Parathyroid adenoma (tissue), 2 donors: ENCODE data around the gene EIF2B4.

Source experiments
- H2AFZ ChIP-seq: fragments of 300-600 bp; sonication (generic); one replicate; pipeline ENCODE4 v1.7.0; 2017; ENCODE audit warnings: antibody characterized with exemption, mild to moderate bottlenecking
- H3K27ac ChIP-seq: fragments of 300-600 bp; sonication (generic); one replicate; pipeline ENCODE4 v1.7.0; 2017
- H3K27me3 ChIP-seq: fragments of 300-600 bp; sonication (generic); one replicate; pipeline ENCODE4 v1.7.0; 2017; ENCODE audit warnings: low read length; ENCODE audit not compliant: control insufficient read depth, insufficient read depth
- H3K36me3 ChIP-seq: fragments of 300-600 bp; sonication (generic); one replicate; pipeline ENCODE4 v1.7.0; 2017; ENCODE audit warnings: low read length; ENCODE audit not compliant: control insufficient read depth, insufficient read depth
- H3K4me1 ChIP-seq: fragments of 300-600 bp; sonication (generic); one replicate; pipeline ENCODE4 v1.7.0; 2017; ENCODE audit warnings: control low read depth
- H3K4me2 ChIP-seq: fragments of 300-600 bp; sonication (generic); one replicate; pipeline ENCODE4 v1.7.0; 2017; ENCODE audit warnings: low read length
- H3K4me3 ChIP-seq: fragments of 300-600 bp; sonication (generic); one replicate; pipeline ENCODE4 v1.7.0; 2017; ENCODE audit warnings: low read depth, low read length
- H3K79me2 ChIP-seq: fragments of 300-600 bp; sonication (generic); one replicate; pipeline ENCODE4 v1.7.0; 2017; ENCODE audit warnings: control low read depth
- H3K9ac ChIP-seq: fragments of 300-600 bp; sonication (generic); one replicate; pipeline ENCODE4 v1.7.0; 2017; ENCODE audit warnings: mild to moderate bottlenecking
- H3K9me3 ChIP-seq: fragments of 300-600 bp; sonication (generic); one replicate; pipeline ENCODE4 v1.7.0; 2017; ENCODE audit warnings: low read length; ENCODE audit not compliant: control insufficient read depth
- TF ChIP-seq, protein P1 (sequence below): fragments of 300-600 bp; sonication (generic); IDR thresholded peaks from one replicate; pipeline ENCODE4 v1.7.0; 2017; ENCODE audit warnings: antibody characterized with exemption, mild to moderate bottlenecking
- donor health status: primary hyperparathyroidism.

The EIF2B4 gene

GRCh38 chr2:27347641-27348040, 22.5 kb downstream of the EIF2B4 start:
- Histone ChIP-seq H3K27me3 (no peaks in the 10 kb centered on the region), H3K4me1 (no peaks in the 10 kb centered on the region), H3K4me2 (no peak overlapping the region), H3K27ac (no peak overlapping the region), H3K9me3 (no peaks in the 10 kb centered on the region), H3K36me3 (no peaks in the 10 kb centered on the region), H3K4me3 (no peak overlapping the region), H3K9ac (no peak overlapping the region), H2AFZ (no peak overlapping the region), H3K79me2 (peaks cover 61% of the 10 kb centered on the region)
- TF ChIP-seq, protein P1, sequence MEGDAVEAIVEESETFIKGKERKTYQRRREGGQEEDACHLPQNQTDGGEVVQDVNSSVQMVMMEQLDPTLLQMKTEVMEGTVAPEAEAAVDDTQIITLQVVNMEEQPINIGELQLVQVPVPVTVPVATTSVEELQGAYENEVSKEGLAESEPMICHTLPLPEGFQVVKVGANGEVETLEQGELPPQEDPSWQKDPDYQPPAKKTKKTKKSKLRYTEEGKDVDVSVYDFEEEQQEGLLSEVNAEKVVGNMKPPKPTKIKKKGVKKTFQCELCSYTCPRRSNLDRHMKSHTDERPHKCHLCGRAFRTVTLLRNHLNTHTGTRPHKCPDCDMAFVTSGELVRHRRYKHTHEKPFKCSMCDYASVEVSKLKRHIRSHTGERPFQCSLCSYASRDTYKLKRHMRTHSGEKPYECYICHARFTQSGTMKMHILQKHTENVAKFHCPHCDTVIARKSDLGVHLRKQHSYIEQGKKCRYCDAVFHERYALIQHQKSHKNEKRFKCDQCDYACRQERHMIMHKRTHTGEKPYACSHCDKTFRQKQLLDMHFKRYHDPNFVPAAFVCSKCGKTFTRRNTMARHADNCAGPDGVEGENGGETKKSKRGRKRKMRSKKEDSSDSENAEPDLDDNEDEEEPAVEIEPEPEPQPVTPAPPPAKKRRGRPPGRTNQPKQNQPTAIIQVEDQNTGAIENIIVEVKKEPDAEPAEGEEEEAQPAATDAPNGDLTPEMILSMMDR = no peak

GRCh38 chr2:27336173-27336572, 34.0 kb downstream of the EIF2B4 start:
- H3K36me3 ChIP-seq = no peaks in the 10 kb centered on the region
- H3K9me3 ChIP-seq = no peaks in the 10 kb centered on the region
- no peak overlapping the region for H3K27ac ChIP-seq
- H3K27me3 ChIP-seq = no peaks in the 10 kb centered on the region
- H3K4me3 ChIP-seq = no peak overlapping the region
- no peaks in the 10 kb centered on the region for H3K4me1 ChIP-seq
- H2AFZ ChIP-seq = no peak overlapping the region
- H3K79me2 ChIP-seq = no peaks in the 10 kb centered on the region
- no peak overlapping the region for H3K9ac ChIP-seq
- TF ChIP-seq, protein P1 = no peak
- no peak overlapping the region for H3K4me2 ChIP-seq

- Histone ChIP-seq H2AFZ (no peak overlapping the region), H3K27ac (no peak overlapping the region), H3K36me3 (no peaks in the 10 kb centered on the region), H3K4me1 (no peaks in the 10 kb centered on the region), H3K4me3 (no peak overlapping the region), H3K9ac (no peak overlapping the region), H3K4me2 (no peak overlapping the region), H3K79me2 (no peaks in the 10 kb centered on the region), H3K27me3 (no peaks in the 10 kb centered on the region), H3K9me3 (no peaks in the 10 kb centered on the region)
- TF ChIP-seq, protein P1 = no peak
Measured at GRCh38 chr2:27335311-27335710, 34.8 kb downstream of the EIF2B4 start.

- no peaks in the 10 kb centered on the region for H3K36me3 ChIP-seq
- no peak overlapping the region for H3K4me2 ChIP-seq
- no peaks in the 10 kb centered on the region for H3K9me3 ChIP-seq
- H3K27me3 ChIP-seq = no peaks in the 10 kb centered on the region
- TF ChIP-seq, protein P1 = no peak
- no peak overlapping the region for H3K4me3 ChIP-seq
- H3K79me2 ChIP-seq = no peaks in the 10 kb centered on the region
- H3K9ac ChIP-seq = no peak overlapping the region
- H3K27ac ChIP-seq = no peak overlapping the region
- H3K4me1 ChIP-seq = peaks cover 18% of the 10 kb centered on the region
- H2AFZ ChIP-seq = no peak overlapping the region
Measured at GRCh38 chr2:27324720-27325119, 45.4 kb downstream of the EIF2B4 start.

- peaks cover 18% of the 10 kb centered on the region for H3K4me1 ChIP-seq
- H3K4me3 ChIP-seq = peak overlapping the region; percentile 95
- no peaks in the 10 kb centered on the region for H3K36me3 ChIP-seq
Measured at GRCh38 chr2:27323596-27324285, 46.4 kb downstream of the EIF2B4 start.

More at GRCh38 chr2:27323596-27324285, 46.4 kb downstream of the EIF2B4 start:
- no peaks in the 10 kb centered on the region for H3K9me3 ChIP-seq
- TF ChIP-seq, protein P1 = no peak
- H3K4me2 ChIP-seq = peak overlapping the region; percentile 96
- peak overlapping the region; percentile 95 for H3K9ac ChIP-seq
- no peaks in the 10 kb centered on the region for H3K79me2 ChIP-seq
- H2AFZ ChIP-seq = peak overlapping the region; percentile 90
- no peaks in the 10 kb centered on the region for H3K27me3 ChIP-seq
- peak overlapping the region; percentile 97 for H3K27ac ChIP-seq
